Tibial nerve (tissue), 4 donors: ENCODE results near the gene OSBPL9. TPM values are rescaled to one million over a fixed set of nuclear protein-coding genes. Genes with fewer than 3 reads are reported as not detected.
"Not testable (repeated sequence)": the region's sequence is repeated elsewhere in the genome, so short reads cannot be mapped to it uniquely, and the experiment has no call there.

Experiments used
- DNase-seq, 2 donors: peaks; one replicate each; pipeline ENCODE4 v3.0.0-alpha.2; 2019; ENCODE audit warnings: low spot score in 2 of 2
- H3K27ac ChIP-seq, 4 donors: fragments of 200-600 bp; sonication (generic) in 3 of 4; one replicate each; pipeline ENCODE4 v1.5.1; 2017 to 2019; ENCODE audit warnings: mild to moderate bottlenecking in 1 of 4
- H3K27me3 ChIP-seq, 2 donors: fragments of 200-600 bp; sonication (generic) in 1 of 2; one replicate each; pipeline versions ENCODE4 v1.5.1 to v1.6.0; 2017 to 2019
- H3K36me3 ChIP-seq, 3 donors: fragments of 200-600 bp; sonication (generic); one replicate each; pipeline ENCODE4 v1.5.1; 2018 to 2019
- H3K4me1 ChIP-seq, 4 donors: fragments of 200-600 bp; sonication (generic) in 3 of 4; one replicate each; pipeline ENCODE4 v1.5.1; 2017 to 2019
- H3K4me3 ChIP-seq, 4 donors: fragments of 200-600 bp; sonication (generic) in 3 of 4; one replicate each; pipeline ENCODE4 v1.5.1; 2017 to 2019; ENCODE audit warnings: mild to moderate bottlenecking in 1 of 4, moderate library complexity in 1 of 4
- H3K9me3 ChIP-seq, 4 donors: fragments of 200-600 bp; sonication (generic) in 3 of 4; one replicate each; pipeline ENCODE4 v1.5.1; 2017 to 2019
- CTCF ChIP-seq, 5 experiments: fragments of 200-600 bp in 3 of 5; fragments of 450-650 bp in 2 of 5; sonication (generic) in 3 of 5; IDR thresholded peaks; one replicate each; pipeline ENCODE4 v1.5.1; 2016 to 2019; ENCODE audit warnings: antibody characterized with exemption in 5 of 5, mild to moderate bottlenecking in 3 of 5, moderate library complexity in 2 of 5
- EP300 ChIP-seq, 2 donors: sonication (generic); formaldehyde crosslinking; IDR thresholded peaks; one replicate each; pipeline ENCODE4 v1.6.1; 2017; ENCODE audit warnings: antibody characterized with exemption in 2 of 2, mild to moderate bottlenecking in 1 of 2
- POLR2A ChIP-seq, 2 donors: fragments of 450-650 bp; IDR thresholded peaks; one replicate each; pipeline ENCODE4 v1.6.1; 2017; ENCODE audit warnings: antibody characterized with exemption in 2 of 2, mild to moderate bottlenecking in 2 of 2, moderate library complexity in 2 of 2
- WGBS, 2 donors: methylation state at CpG; one replicate each; pipeline ENCODE4 v1.1.5; 2018; 5-methylcytosine and 5-hydroxymethylcytosine counted together
- total RNA-seq, 4 donors: library from RNA; depleted of rRNA; stranded (reverse); fragments of >200 nt; gene quantifications; one replicate each; pipeline ENCODE4 v1.1.0, GENCODE V29; 2016

OSBPL9 gene
- total RNA-seq, 4 donors from 2014 or later, result 86.1 to 132 (median 96.9) TPM

- H3K36me3 ChIP-seq, result no peaks in the 10 kb centered on the region
- H3K4me1 ChIP-seq, result peaks cover 0 to 8% (median 0%) of the 10 kb centered on the region in 4 donors
- H3K27ac ChIP-seq, result no peak overlapping the region
- H3K4me3 ChIP-seq, result no peak overlapping the region
- TF ChIP-seq CTCF (IDR thresholded peaks at IDR 0.05) (no peak), EP300 (IDR thresholded peaks at IDR 0.05) (no peak)
- no peaks in the 10 kb centered on the region for H3K9me3 ChIP-seq
- WGBS, 2 donors, result 85 to 93% methylated on average over 18 to 20 of the region's 20 CpGs
- DNase-seq, result no peak
- H3K27me3 ChIP-seq, result no peaks in the 10 kb centered on the region
Measured at GRCh38 chr1:51594716-51595115, 22.2 kb upstream of the OSBPL9 start.

GRCh38 chr1:51600529-51600928 lies 16.4 kb upstream of the OSBPL9 start:
- Histone ChIP-seq H3K4me1 (peaks cover 0 to 23% (median 6%) of the 10 kb centered on the region in 4 donors), H3K27me3 (no peaks in the 10 kb centered on the region), H3K9me3 (no peaks in the 10 kb centered on the region), H3K36me3 (no peaks in the 10 kb centered on the region), H3K4me3 (no peak overlapping the region), H3K27ac (peak overlapping the region in 2 of 4 donors; percentile 51 to 70)
- no peak for TF ChIP-seq CTCF (IDR thresholded peaks at IDR 0.05)
- TF ChIP-seq POLR2A (IDR thresholded peaks at IDR 0.05), result no peak
- TF ChIP-seq EP300 (IDR thresholded peaks at IDR 0.05), result no peak
- DNase-seq, result no peak
- 46 to 47% methylated on average over 2 of the region's 2 CpGs for WGBS, 2 donors

GRCh38 chr1:51600965-51601364 lies 15.9 kb upstream of the OSBPL9 start:
- no peaks in the 10 kb centered on the region for H3K9me3 ChIP-seq
- H3K36me3 ChIP-seq, result no peaks in the 10 kb centered on the region
- peaks cover 0 to 23% (median 6%) of the 10 kb centered on the region in 4 donors for H3K4me1 ChIP-seq
- H3K27me3 ChIP-seq, result no peaks in the 10 kb centered on the region
- no peak for DNase-seq
- TF ChIP-seq POLR2A (IDR thresholded peaks at IDR 0.05) (no peak), EP300 (IDR thresholded peaks at IDR 0.05) (no peak), CTCF (IDR thresholded peaks at IDR 0.05) (no peak)
- WGBS, 2 donors, result 59 to 75% methylated on average over 1 of the region's 1 CpG
- H3K27ac ChIP-seq, result peak overlapping the region in 2 of 4 donors; percentile 51 to 70
- H3K4me3 ChIP-seq, result no peak overlapping the region

GRCh38 chr1:51605961-51606723 lies 10.8 kb upstream of the OSBPL9 start:
- Histone ChIP-seq H3K27ac (no peak overlapping the region), H3K4me1 (peaks cover 0 to 15% (median 6%) of the 10 kb centered on the region in 4 donors), H3K9me3 (no peaks in the 10 kb centered on the region), H3K36me3 (no peaks in the 10 kb centered on the region), H3K4me3 (no peak overlapping the region), H3K27me3 (no peaks in the 10 kb centered on the region)
- peak in 1 of 2 donors; percentile 52 for DNase-seq
- TF ChIP-seq POLR2A (IDR thresholded peaks at IDR 0.05), result no peak
- peak in 1 of 2 donors; percentile 43 for TF ChIP-seq EP300 (IDR thresholded peaks at IDR 0.05)
- no peak for TF ChIP-seq CTCF (IDR thresholded peaks at IDR 0.05)
- 79 to 86% methylated on average over 5 of the region's 5 CpGs for WGBS, 2 donors

GRCh38 chr1:51607681-51608095 lies 9.2 kb upstream of the OSBPL9 start:
- Histone ChIP-seq H3K9me3 (no peaks in the 10 kb centered on the region), H3K4me1 (peaks cover 0 to 17% (median 8%) of the 10 kb centered on the region in 4 donors), H3K4me3 (no peak overlapping the region), H3K27me3 (no peaks in the 10 kb centered on the region), H3K36me3 (no peaks in the 10 kb centered on the region), H3K27ac (no peak overlapping the region)
- no peak for TF ChIP-seq EP300 (IDR thresholded peaks at IDR 0.05)
- no peak for TF ChIP-seq POLR2A (IDR thresholded peaks at IDR 0.05)
- 39 to 47% methylated on average over 6 of the region's 6 CpGs for WGBS, 2 donors
- no peak for DNase-seq

- H3K9me3 ChIP-seq, H3K27ac ChIP-seq, H3K4me3 ChIP-seq, H3K36me3 ChIP-seq, H3K27me3 ChIP-seq, DNase-seq: not testable (repeated sequence)
- WGBS, 2 donors, result 92 to 96% methylated on average over 6 of the region's 6 CpGs
- peaks cover 0 to 21% (median 8%) of the 10 kb centered on the region in 4 donors for H3K4me1 ChIP-seq
Measured at GRCh38 chr1:51610104-51610503, 6.8 kb upstream of the OSBPL9 start.
